ENCODE data around the gene PC.

The PC gene

GRCh38 chr11:66956689-66957290 lies 1.4 kb downstream of the PC start:
- DNase-seq (ENCODE audit: low read depth) = no peak

GRCh38 chr11:66953081-66953833 lies 4.9 kb downstream of the PC start:
- DNase-seq (ENCODE audit: low read depth) = no peak

- no peak for DNase-seq (ENCODE audit: low read depth)
Measured at GRCh38 chr11:66951927-66952337, 6.3 kb downstream of the PC start.

- no peak for DNase-seq (ENCODE audit: low read depth)
Measured at GRCh38 chr11:66951135-66951534, 7.0 kb downstream of the PC start.

GRCh38 chr11:66950112-66950535 lies 8.1 kb downstream of the PC start:
- DNase-seq (ENCODE audit: low read depth) = no peak

GRCh38 chr11:66938582-66939135 lies 19.5 kb downstream of the PC start:
- DNase-seq (ENCODE audit: low read depth) = no peak

GRCh38 chr11:66937193-66937733 lies 20.9 kb downstream of the PC start:
- DNase-seq (ENCODE audit: low read depth) = no peak

- DNase-seq (ENCODE audit: low read depth) = no peak
Measured at GRCh38 chr11:66936311-66936711, 21.9 kb downstream of the PC start.

GRCh38 chr11:66934950-66935779 lies 23.0 kb downstream of the PC start:
- DNase-seq (ENCODE audit: low read depth) = no peak

GRCh38 chr11:66933531-66933930 lies 24.7 kb downstream of the PC start:
- DNase-seq (ENCODE audit: low read depth) = no peak

GRCh38 chr11:66932543-66932942 lies 25.6 kb downstream of the PC start:
- no peak for DNase-seq (ENCODE audit: low read depth)

GRCh38 chr11:66929753-66930152 lies 28.4 kb downstream of the PC start:
- DNase-seq (ENCODE audit: low read depth) = no peak

- no peak for DNase-seq (ENCODE audit: low read depth)
Measured at GRCh38 chr11:66924272-66924671, 33.9 kb downstream of the PC start.

GRCh38 chr11:66922551-66922950 lies 35.6 kb downstream of the PC start:
- DNase-seq (ENCODE audit: low read depth) = no peak

- DNase-seq (ENCODE audit: low read depth) = no peak
Measured at GRCh38 chr11:66920978-66921784, 37.0 kb downstream of the PC start.

- no peak for DNase-seq (ENCODE audit: low read depth)
Measured at GRCh38 chr11:66919923-66920322, 38.3 kb downstream of the PC start.

GRCh38 chr11:66918741-66919140 lies 39.4 kb downstream of the PC start:
- DNase-seq (ENCODE audit: low read depth) = no peak

GRCh38 chr11:66915866-66916265 lies 42.3 kb downstream of the PC start:
- no peak for DNase-seq (ENCODE audit: low read depth)

GRCh38 chr11:66915046-66915832 lies 42.9 kb downstream of the PC start:
- DNase-seq (ENCODE audit: low read depth) = no peak

- no peak for DNase-seq (ENCODE audit: low read depth)
Measured at GRCh38 chr11:66914505-66914904, 43.7 kb downstream of the PC start.

- no peak for DNase-seq (ENCODE audit: low read depth)
Measured at GRCh38 chr11:66912911-66913310, 45.3 kb downstream of the PC start.

Data from stimulated activated CD8-positive, alpha-beta memory T cell treated with anti-CD3 and anti-CD28 coated beads, Interleukin-7, amount 100 ng/mL, for 24 hours (primary cell).